Measurements from ENCODE around the gene FAM177A1.
"Not testable (repeated sequence)": the region's sequence is repeated elsewhere in the genome, so short reads cannot be mapped to it uniquely, and the experiment has no call there.

Gene FAM177A1

GRCh38 chr14:35046048-35046750, at the start of gene FAM177A1:
Gene FAM177A1, plus strand, starts transcription at chr14:35046272. Its CDS starts 192 bp downstream, at chr14:35046464.
- DNase-seq (ENCODE audit: low spot score): peak; percentile 91

GRCh38 chr14:34997762-34998161, 48.3 kb upstream of the FAM177A1 start:
- DNase-seq (ENCODE audit: low spot score): no peak

GRCh38 chr14:34999500-34999899, 46.6 kb upstream of the FAM177A1 start:
- DNase-seq (ENCODE audit: low spot score): no peak

GRCh38 chr14:35001621-35002020, 44.5 kb upstream of the FAM177A1 start:
- no peak for DNase-seq (ENCODE audit: low spot score)

GRCh38 chr14:35004839-35005238, 41.2 kb upstream of the FAM177A1 start:
- DNase-seq (ENCODE audit: low spot score): no peak

GRCh38 chr14:35016568-35016967, 29.5 kb upstream of the FAM177A1 start:
- no peak for DNase-seq (ENCODE audit: low spot score)

GRCh38 chr14:35020713-35021112, 25.4 kb upstream of the FAM177A1 start:
- no peak for DNase-seq (ENCODE audit: low spot score)

- DNase-seq (ENCODE audit: low spot score): no peak
These were observed 17.6 kb upstream of the FAM177A1 start for GRCh38 chr14:35028435-35028834.

- DNase-seq (ENCODE audit: low spot score): no peak
These were observed 13.5 kb upstream of the FAM177A1 start for GRCh38 chr14:35032562-35032961.

- DNase-seq (ENCODE audit: low spot score): no peak
These were observed 11.6 kb upstream of the FAM177A1 start for GRCh38 chr14:35034440-35034833.

GRCh38 chr14:35034944-35035554, 11.0 kb upstream of the FAM177A1 start:
- DNase-seq (ENCODE audit: low spot score): not testable (repeated sequence)

GRCh38 chr14:35038312-35038711, 7.8 kb upstream of the FAM177A1 start:
- not testable (repeated sequence) for DNase-seq (ENCODE audit: low spot score)

- no peak for DNase-seq (ENCODE audit: low spot score)
These were observed 3.4 kb upstream of the FAM177A1 start for GRCh38 chr14:35042632-35043031.

GRCh38 chr14:35043046-35043445, 3.0 kb upstream of the FAM177A1 start:
- DNase-seq (ENCODE audit: low spot score): no peak

- no peak for DNase-seq (ENCODE audit: low spot score)
These were observed 904 bp upstream of the FAM177A1 start for GRCh38 chr14:35044939-35045797.

GRCh38 chr14:35045798-35046047, 349 bp upstream of the FAM177A1 start:
- DNase-seq (ENCODE audit: low spot score): no peak

GRCh38 chr14:35046751-35047536, 872 bp downstream of the FAM177A1 start:
- DNase-seq (ENCODE audit: low spot score): no peak

GRCh38 chr14:35047976-35048513, 2.0 kb downstream of the FAM177A1 start:
- DNase-seq (ENCODE audit: low spot score): no peak

- DNase-seq (ENCODE audit: low spot score): no peak
These were observed 4.6 kb downstream of the FAM177A1 start for GRCh38 chr14:35050652-35051051.

- DNase-seq (ENCODE audit: low spot score): no peak
These were observed 5.7 kb downstream of the FAM177A1 start for GRCh38 chr14:35051796-35052195.

GRCh38 chr14:35052637-35053036, 6.6 kb downstream of the FAM177A1 start:
- no peak for DNase-seq (ENCODE audit: low spot score)
